Measurements from ENCODE around the gene BCKDK.

GRCh38 chr16:31093132-31093703 lies 15.0 kb upstream of the BCKDK start:
- TF ChIP-seq FOXP2 (optimal IDR thresholded peaks at IDR 0.05; ENCODE audit: control extremely low read depth, extremely low read length, insufficient read depth) (no peak), EZH2 (IDR thresholded peaks at IDR 0.05) (no peak), POLR2AphosphoS5 (IDR thresholded peaks at IDR 0.05; ENCODE audit: borderline replicate concordance, low read depth, low read length) (no peak)
